HG03558 (cell line): Measurements from ENCODE around the gene C20orf144.
"Not testable (repeated sequence)": the region's sequence is repeated elsewhere in the genome, so short reads cannot be mapped to it uniquely, and the experiment has no call there.

Source experiments
- ATAC-seq: cut with Tn5 transposase; IDR thresholded peaks from one replicate; pipeline ENCODE4 v1.9.1; 2021; ENCODE audit warnings: moderate number of reproducible peaks; ENCODE audit not compliant: unreplicated experiment; ENCODE audit errors: extremely low read depth

C20orf144 gene

DNA sequence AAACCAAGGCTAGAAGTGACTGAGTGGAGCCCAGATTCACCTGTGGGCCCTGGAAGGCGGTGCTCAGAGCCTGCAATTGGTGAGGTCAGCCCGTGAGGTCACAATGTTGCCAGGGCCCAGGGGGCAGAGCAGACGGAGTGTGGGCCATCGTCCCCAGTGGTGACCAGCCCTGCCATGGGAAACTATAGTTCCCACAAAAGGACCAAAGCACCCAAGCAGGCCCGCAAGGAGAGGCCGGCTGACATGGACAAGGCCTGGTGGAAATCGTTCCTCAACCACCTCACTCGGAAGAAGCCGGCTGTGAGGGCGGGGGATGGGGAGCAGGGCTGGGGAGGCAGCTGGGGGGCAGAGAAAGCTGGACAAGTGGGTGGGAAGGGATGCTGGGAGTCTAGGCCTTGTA, at the start of gene C20orf144:
TSS of gene C20orf144 (plus strand) at position 156 of the 400 bp plus-strand sequence. CDS start at position 175, 19 bp downstream.
- ATAC-seq = no peak

DNA sequence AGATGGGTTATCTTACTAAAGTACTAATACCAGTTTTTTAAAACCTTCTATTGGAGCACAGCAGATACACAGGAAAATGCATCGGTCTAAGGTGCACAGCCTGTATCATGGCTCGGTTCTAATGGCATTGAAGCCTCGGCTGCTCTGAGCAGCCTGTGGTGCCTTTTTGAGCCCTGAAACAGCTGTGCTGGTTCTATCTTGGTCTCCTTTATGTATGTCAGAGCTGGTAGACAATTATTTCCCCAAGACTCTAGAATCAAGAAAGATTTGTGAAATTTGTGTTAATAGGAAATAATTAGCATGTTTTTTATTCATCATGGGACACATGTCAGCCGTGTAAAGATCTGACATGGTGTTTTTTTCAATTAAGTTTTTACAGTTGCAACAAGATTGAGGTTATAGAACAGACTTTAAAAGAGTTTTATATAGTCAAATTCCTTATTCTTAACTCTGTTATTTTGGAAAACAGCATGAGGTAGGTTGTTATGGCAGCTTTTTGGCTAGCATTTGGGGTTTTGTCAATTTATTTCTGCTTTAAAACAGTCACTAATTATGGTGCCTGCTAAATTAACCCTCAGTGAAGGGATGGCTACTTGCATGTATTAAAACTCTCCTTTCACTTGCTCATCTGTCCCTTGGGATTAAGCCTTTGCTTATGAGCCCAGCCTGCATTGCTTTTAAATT, 40.3 kb upstream of the C20orf144 start:
- ATAC-seq = no peak

DNA sequence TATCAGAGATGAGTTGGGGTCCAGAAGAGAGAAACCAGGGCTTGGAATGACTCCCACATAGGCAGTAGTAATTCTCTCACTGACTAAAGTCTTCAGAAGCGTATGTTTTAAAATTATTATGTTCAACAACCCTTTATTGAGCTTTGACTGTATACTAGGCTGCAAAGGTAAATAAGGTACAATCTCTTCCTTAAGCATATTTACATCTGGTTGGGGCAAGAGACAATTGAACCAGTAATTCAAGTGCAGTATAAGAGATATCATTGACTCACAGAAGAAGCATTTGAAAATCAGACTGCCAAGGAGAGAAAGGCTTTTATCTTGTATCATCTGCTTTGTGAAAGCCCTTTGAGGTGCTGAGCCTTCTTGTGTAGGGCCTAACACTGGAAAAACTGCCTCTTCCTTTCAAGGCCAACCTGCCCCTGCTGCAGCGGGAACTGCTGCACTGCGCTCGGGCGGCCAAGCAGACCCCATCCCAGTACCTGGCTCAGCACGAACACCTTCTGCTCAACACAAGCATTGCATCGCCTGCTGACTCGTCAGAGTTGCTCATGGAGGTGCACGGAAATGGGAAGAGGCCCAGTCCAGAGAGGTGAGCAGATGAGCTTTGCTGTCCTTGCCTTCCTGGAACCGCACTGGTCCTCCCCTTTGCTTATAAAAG, 39.3 kb upstream of the C20orf144 start:
- ATAC-seq = no peak

DNA sequence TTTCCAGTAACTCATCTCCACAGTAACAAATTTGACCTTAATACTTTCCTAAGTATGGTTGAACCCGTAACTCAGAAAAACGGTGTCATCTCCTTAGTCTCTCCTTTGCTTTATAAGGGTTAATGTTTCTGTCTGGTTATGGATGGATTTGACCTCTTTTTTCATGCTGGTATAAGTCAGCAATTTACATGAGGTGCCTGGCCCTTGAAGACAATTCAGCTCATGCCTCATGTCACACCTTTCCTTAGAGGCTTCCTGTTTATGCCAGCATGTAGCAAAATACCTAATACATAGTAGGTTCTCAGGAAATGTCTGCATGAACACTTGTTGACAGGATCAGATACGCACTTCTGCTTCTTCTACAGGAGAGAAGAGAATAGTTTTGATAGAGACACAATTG, 37.7 kb upstream of the C20orf144 start:
- no peak for ATAC-seq

DNA sequence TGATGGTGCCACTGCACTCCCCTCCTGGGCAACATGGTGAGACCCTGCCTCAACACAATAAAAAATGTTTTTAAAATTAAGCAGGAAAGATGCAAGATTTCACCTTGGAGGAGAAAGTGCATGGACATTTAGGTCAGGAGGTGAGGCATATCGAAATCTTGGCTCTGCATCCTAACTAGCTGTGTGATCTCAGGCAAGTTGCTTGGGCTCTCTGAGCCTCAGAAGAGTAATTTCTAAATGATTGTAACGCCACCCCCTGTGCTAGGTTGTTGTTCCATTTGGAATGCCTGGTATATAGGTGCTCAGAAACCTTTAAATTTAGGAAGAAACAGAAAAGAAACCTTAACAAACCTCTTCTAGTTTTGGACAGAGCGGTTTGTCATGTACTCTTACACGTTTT, 35.9 kb upstream of the C20orf144 start:
- ATAC-seq = no peak

DNA sequence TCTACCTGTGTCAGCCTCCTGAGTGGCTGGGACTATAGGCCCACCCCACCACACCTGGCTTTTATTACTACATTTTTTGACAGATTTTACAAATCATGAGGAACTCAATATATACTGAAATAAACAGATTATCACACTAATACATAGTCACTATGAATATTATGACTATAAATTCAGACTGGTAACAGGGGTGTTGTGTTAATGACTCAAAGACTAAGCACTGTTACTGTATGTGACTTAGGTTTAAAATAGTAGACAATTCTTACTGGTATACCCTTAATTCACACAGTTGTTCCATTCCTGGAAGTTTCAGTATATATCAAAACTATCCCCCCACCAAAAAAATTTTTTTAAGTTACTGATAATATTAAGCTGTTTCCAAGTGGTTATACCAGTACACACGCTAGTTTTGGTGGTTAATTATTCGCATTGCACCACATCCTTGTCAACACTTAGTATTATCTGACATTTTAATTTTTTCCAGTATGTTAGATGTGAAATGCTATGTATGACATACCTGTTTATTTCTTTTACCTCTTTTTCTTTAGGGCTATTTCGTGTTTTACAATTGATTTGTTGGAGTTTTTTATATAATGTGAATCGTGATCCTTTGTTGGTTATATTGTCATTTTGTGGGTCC, 34.4 kb upstream of the C20orf144 start:
- ATAC-seq = no peak

DNA sequence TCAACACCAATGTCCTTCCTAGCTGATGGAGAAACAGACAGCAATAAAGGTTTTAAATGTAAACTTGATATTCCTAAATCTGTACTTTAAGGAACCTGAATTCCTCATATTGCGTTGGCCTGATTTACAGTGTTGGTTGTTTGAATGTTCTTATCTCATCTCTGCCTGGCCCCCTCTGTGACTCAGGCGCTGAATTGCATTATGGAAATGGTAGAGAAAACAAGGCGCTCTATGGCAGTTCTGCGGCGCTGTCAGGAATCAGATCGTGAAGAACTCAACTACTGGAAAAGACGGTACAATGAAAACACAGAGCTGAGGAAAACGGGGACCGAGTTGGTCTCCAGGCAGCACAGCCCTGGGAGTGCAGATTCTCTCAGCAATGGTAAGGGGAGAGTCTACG, 32.6 kb upstream of the C20orf144 start:
- no peak for ATAC-seq

DNA sequence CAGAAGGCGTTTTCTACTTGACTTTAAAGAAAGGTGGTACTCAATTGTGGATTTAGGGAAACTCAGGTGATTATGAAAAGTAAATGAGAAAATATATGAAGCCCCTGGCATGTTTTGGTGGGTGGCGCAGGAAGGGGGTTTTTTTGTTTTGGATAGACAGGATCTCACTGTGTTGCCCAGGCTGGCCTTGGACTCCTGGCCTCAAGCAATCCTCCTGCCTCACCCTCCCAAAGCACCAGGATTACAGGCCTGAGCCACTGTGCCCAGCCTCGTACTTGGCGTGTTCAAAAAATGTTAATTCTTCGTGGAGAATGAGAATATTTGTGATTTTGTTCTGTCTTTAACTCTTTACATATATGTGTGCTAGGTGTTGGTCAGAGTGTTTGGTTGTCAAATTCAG, 32.1 kb upstream of the C20orf144 start:
- no peak for ATAC-seq

DNA sequence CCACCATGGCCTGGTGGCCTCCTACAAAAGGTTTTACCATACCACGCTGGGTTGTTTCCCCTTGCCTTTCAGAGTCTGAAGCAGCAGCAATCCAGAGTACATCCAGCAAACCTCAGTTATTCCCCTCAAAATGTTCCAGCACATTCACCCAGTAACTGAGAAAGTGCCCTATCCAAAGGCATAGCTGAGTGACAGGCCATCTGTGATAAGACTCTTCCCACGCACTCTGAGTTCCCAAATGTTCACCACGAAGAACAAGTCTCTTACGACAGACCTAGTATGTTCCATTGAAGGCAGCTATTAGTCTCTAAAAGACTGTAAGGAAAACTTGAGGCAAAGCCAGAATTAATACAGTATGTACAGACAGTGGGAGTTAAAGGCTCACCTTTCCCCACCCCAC, 31.6 kb upstream of the C20orf144 start:
- no peak for ATAC-seq

DNA sequence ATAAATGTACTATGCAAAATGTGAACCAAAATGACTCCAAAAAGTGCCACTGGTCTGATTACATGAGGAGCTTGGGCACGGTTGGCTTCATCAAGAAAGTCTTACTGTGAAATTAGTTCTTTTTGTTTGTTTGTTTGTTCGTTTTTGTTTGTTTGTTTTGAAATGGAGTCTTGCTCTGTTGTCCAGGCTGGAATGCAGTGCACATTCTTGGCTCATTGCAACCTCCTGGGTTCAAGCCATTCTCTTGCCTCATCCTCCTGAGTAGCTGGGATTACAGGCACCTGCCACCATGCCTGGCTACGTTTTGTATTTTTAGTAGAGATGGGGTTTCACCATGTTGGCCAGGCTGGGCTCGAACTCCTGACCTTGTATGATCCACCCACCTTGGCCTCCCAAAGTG, 30.2 kb upstream of the C20orf144 start:
- not testable (repeated sequence) for ATAC-seq

DNA sequence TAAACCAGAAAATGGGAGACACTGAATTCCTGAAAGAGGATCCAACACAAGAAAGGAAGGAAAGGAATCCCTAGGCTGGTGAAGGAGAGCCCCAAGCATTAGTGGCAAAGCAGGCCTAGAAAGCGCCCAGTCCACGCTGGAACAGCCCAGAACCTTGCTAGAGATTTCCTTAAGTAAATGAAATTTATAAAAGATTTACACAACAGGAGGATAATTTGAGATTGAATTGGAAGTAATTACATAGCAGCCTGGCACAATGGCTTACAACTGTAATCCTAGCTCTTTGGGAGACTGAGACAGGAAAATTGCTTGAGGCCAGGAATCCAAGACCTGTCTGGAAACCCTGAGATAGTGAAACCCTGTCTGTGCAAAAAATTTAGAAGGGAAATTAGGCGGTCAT, 26.8 kb upstream of the C20orf144 start:
- ATAC-seq = no peak

DNA sequence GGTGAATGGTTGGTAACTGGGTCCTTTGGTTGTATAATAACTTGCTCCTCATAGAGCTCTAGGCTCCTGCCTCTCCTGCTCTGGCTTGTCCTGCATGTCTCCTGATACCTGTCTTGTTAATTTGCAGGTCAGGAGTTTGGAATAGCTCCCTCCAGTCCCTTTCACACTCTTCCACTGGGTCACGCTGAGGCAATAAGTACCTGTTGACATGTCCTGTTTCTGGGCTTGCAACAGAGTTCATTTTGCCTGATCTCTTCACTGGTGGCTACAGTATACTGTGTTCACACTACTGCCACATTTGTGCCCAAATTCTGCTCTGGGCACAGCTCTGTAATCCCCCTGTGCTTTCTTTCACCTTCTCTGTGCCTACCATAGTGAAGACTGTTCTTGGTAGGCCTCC, 25.4 kb upstream of the C20orf144 start:
- no peak for ATAC-seq

DNA sequence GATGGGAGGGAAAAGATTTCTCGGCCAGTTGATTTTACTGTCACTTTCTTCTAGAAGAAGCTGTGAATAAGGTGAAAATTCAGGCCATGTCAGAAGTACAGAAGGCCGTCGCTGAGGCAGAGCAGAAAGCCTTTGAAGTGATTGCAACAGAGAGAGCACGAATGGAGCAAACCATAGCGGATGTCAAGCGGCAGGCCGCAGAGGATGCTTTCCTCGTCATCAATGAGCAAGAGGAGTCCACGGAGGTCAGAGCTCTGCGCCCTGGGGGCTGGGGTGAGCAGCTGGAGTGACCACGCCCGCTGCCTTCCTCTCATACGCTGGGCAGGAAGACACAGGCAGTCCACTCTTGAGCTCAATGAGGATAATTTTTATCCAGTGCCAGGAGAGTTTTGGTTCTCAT, 21.8 kb upstream of the C20orf144 start:
- ATAC-seq = no peak

DNA sequence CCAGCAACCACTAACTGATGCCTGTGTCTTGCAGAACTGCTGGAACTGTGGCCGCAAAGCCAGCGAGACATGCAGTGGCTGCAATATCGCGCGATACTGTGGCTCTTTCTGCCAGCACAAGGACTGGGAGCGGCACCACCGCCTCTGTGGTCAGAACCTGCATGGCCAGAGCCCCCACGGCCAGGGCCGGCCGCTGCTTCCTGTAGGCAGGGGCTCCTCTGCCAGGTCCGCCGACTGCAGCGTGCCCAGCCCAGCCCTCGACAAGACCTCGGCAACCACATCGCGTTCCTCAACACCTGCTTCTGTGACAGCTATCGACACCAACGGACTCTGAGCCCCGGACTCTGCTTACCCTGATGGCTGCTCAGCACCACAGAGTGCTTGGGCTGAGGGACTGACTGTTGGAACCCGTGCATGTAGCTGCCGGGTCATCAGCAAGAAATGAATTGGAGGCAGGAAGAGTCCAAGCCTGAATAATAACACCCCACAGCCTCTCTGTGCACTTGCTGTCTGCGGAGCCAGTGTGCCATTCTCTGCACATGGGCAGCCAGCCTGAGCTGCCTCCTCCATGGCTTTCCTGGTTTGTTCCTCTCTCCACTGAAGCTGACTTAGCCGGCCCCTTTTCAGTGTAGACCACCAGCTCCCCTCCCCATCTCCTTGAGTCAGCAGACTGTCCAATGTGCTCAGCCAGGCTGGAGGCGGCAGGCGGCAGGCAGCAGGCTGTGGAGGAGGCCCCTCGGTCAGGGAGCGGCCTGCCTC, 17.6 kb upstream of the C20orf144 start:
- no peak for ATAC-seq

DNA sequence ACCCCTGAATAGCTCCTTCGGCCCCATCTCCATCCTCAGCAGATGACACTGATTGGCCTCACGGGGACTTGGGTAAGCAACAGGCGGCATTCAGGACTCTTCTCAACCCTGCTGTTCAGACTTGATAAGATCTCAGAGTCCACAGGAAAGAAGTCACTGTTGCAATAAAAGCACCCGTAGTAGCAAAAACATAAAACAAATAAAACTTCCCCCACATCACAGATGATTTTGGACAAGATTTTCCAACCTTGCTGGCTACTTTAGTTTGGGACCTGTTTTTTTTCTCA, 17.1 kb upstream of the C20orf144 start:
- no peak for ATAC-seq

DNA sequence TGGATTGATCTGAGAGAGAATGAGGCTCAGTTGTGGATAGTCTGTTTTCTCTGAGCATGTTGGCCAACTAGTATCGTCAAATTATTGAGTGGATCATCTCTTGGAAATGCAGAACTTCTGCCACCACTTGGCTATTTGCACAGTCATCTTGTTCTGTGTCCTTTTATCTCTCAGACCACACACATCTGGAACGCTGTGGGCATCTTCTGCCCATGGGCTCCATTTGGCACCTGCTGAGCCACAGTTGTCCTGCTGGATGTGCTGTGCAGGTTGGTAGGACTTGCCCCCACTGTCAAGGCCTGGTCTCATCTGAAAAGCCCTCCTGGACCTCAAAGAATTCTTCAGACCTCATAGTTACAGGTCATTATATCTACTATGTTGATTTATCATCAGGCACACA, 16.7 kb upstream of the C20orf144 start:
- ATAC-seq = no peak

DNA sequence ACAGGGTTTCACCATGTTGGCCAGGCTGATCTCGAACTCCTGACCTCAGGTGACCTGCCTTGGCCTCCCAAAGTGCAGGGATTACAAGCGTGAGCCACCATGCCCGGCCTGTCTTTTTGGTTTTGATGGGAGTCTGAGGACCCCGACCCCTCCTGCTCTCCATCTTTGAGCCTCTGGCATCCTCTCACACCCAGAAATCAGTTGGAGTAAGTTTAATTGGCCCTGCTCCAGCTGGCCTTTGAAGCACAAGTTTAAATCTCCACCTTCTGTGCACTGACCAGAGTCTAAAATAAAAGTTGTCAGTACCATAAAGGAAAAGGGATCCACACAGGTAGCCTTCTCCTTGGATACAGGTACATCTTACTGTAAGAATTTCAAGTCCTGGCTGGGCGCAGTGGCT, 15.9 kb upstream of the C20orf144 start:
- no peak for ATAC-seq

DNA sequence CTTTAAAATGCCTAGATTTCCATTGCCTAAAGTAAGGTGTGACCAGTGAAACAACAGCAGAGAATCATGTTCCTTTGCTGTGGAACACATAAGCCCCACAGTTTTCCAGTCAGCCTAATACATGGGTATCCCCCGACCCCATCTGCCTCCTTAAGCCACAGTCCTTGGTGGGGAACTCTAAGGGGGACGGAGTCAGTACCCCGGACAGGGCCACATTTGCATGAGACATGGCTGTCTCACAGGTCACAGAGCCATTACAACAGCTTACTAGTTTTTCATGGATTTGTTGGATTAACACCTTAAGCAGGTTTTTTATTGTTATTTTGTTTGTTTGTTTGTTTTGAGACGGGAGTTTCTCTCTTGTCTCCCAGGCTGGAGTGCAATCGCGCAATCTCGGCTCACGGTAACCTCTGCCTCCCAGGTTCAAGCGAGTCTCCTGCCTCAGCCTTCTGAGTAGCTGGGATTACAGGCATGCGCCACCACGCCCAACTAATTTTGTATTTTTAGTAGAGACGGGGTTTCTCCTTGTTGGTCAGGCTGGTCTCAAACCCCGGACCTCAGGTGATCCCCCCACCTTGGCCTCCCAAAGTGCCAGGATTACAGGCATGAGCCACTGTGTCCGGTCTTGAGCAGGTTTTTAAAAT, 15.0 kb upstream of the C20orf144 start:
- not testable (repeated sequence) for ATAC-seq

DNA sequence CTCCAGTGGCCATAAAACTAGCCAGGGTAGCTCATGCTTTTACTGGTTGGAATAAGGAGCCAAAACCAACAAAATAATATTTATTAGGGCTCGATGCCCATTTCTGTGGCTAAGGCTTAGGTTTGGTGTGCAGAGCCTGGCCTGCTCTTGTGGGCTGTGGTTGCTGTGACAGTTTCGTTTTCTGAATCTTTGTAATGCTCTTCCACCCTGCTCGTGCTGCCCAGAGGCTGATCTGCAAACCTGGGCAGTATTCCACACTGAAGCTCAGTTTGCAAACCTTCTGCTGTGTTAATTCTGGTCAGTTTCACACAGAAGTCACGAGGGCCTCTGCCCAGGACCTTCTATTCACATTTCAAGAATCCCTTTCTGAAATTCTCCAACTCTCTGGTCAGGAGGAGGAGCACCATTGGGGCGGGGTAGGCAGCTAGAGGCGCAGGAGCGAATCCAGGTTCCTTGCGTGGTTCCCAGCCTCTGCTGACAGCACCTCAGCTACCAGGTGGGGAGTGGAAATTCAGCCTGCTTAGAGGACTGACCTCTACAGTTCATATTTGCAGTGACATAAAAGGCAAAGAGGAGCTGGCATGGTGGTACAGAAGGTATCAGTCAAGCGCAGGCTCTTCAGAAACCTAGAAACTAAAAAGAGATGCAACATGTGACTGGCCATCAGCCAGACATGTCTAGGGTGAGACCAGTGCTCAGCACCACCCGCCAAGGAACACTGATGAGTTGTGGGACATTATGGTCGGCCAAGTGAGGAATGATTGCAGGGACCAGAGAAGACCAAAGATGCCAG, 14.3 kb upstream of the C20orf144 start:
- no peak for ATAC-seq
